Measurements from ENCODE around the gene CCNL2.

CCNL2 gene

DNA sequence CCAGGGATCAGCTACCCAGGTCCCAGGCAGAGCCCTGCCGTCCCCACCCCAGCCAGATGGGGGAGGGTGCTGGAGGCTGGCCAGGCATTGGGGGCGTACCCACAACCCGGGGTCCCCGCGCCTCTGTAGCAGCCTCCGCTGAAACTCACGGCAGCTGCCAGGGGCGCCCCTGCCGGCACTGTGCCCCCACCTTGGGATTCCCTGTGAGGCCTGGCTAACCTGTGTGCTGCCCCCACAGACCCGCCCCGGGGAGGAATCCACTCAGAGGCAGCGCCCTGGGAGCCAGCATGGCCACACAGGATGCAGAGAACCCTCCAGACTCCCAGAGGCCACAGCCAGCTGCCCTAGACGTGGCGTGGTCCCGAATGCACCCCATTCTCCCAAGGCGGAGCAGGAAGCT, 53.8 kb downstream of the CCNL2 start:
- no peaks in the 10 kb centered on the region; the same call in 1 of the 2 replicates for H3K36me3 ChIP-seq (ENCODE audit: insufficient read depth, low read length)
- H3K4me2 ChIP-seq (ENCODE audit: low read depth, low read length, poor library complexity, severe bottlenecking) = peak overlapping the region; percentile 92
- H3K79me2 ChIP-seq (ENCODE audit: insufficient read depth, low read length) = peaks cover 30% of the 10 kb centered on the region; the same call in 1 of the 2 replicates
- no peaks in the 10 kb centered on the region for H3K9me3 ChIP-seq (ENCODE audit: insufficient read depth, low read depth, low read length)
- H3K4me3 ChIP-seq (ENCODE audit: low read length, poor library complexity, severe bottlenecking) = no peak overlapping the region
- H3K4me1 ChIP-seq (ENCODE audit: insufficient read depth, low read length, poor library complexity, severe bottlenecking) = peaks cover 18% of the 10 kb centered on the region
- no peaks in the 10 kb centered on the region for H3K27me3 ChIP-seq (ENCODE audit: insufficient read depth, low read length, poor library complexity, severe bottlenecking)
- H2AFZ ChIP-seq (ENCODE audit: low read length) = no peak overlapping the region
- no peaks in the 10 kb centered on the region for H3F3A ChIP-seq (ENCODE audit: low read depth)
- TF ChIP-seq EZH2phosphoT487 (IDR thresholded peaks at IDR 0.05; ENCODE audit: borderline replicate concordance) = no peak
- TF ChIP-seq, protein P1, sequence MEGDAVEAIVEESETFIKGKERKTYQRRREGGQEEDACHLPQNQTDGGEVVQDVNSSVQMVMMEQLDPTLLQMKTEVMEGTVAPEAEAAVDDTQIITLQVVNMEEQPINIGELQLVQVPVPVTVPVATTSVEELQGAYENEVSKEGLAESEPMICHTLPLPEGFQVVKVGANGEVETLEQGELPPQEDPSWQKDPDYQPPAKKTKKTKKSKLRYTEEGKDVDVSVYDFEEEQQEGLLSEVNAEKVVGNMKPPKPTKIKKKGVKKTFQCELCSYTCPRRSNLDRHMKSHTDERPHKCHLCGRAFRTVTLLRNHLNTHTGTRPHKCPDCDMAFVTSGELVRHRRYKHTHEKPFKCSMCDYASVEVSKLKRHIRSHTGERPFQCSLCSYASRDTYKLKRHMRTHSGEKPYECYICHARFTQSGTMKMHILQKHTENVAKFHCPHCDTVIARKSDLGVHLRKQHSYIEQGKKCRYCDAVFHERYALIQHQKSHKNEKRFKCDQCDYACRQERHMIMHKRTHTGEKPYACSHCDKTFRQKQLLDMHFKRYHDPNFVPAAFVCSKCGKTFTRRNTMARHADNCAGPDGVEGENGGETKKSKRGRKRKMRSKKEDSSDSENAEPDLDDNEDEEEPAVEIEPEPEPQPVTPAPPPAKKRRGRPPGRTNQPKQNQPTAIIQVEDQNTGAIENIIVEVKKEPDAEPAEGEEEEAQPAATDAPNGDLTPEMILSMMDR (conservative IDR thresholded peaks at IDR 0.05; ENCODE audit: low read length) = no peak
- H3K9me2 ChIP-seq (replicated peaks; ENCODE audit: low read depth, low read length) = no peaks in the 10 kb centered on the region
- H3K9ac ChIP-seq (ENCODE audit: low read depth, low read length, poor library complexity, severe bottlenecking) = peak overlapping the region; percentile 17
- peaks cover 20% of the 10 kb centered on the region for H4K20me1 ChIP-seq (ENCODE audit: insufficient read depth, low read length, poor library complexity, severe bottlenecking)

DNA sequence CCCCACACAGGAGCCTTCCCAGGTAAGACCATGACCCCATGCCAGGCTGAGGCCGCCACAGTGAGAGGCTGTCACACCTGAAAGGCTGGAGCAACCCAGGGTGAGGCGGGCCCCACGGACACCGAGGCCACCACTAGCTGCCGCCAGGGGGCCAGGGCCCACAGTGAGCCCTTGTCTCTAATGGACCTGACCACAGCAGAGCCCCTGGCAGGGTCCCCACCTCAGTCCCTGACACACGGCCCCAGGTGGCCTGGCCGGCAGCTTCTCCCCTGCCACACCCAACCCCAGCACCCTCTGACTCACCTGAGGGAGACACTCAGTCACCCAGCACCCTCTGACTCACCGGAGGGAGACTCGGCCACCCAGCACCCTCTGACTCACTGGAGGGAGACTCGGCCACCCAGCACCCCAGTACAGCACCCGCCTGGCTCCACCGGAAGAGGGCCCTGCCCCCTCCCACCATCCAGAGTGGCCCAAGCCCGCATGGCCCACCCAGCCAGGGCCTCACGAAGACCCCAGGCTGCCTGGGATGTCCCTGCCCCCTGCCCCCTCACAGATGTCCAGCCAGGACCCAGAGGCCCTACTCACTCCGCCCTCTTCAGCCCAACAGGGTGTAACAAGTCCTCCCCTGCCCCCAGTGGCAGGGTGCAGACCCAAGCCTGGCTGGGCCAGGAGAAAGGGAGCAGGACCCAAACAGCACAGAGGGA, 54.3 kb downstream of the CCNL2 start:
- H3K9ac ChIP-seq (ENCODE audit: low read depth, low read length, poor library complexity, severe bottlenecking) = no peak overlapping the region

DNA sequence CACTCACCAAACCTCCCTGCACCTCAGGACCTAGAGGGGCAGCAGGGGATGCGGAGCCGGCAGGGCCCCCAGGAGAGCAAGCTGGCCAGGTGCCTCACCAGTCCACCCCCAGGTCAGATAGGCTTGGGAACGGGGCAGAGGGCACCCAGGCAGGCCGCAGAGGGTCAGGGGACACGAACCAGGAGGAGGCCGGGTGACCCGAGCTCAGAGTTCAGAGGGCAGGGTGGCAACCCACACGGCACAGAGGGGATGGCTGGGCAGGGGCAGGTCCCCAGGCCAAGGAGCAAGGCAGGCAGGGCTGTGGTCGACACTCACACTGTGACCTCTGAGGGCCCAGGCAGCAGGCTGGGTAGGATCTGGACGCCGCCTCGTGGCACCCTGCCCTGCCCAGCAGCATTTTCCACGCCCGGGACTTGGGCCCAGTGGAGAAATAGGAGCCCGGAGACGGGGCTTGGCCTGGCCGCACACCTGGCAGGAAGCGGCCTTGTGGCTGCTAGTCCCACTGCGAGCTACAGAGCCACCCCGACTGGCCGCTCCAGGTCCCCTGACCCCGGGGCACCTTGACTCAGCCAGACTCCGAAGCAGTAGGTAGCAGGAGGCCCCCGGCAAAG, 55.2 kb downstream of the CCNL2 start:
- H3K9ac ChIP-seq (ENCODE audit: low read depth, low read length, poor library complexity, severe bottlenecking) = no peak overlapping the region
- no peak for TF ChIP-seq EZH2phosphoT487 (IDR thresholded peaks at IDR 0.05; ENCODE audit: borderline replicate concordance)
- H3F3A ChIP-seq (ENCODE audit: low read depth) = no peaks in the 10 kb centered on the region
- no peaks in the 10 kb centered on the region for H3K9me3 ChIP-seq (ENCODE audit: insufficient read depth, low read depth, low read length)
- H3K36me3 ChIP-seq (ENCODE audit: insufficient read depth, low read length) = no peaks in the 10 kb centered on the region; the same call in 1 of the 2 replicates
- no peak overlapping the region for H3K4me2 ChIP-seq (ENCODE audit: low read depth, low read length, poor library complexity, severe bottlenecking)
- H3K9me2 ChIP-seq (replicated peaks; ENCODE audit: low read depth, low read length) = no peaks in the 10 kb centered on the region
- peaks cover 18% of the 10 kb centered on the region for H3K4me1 ChIP-seq (ENCODE audit: insufficient read depth, low read length, poor library complexity, severe bottlenecking)
- no peaks in the 10 kb centered on the region for H3K27me3 ChIP-seq (ENCODE audit: insufficient read depth, low read length, poor library complexity, severe bottlenecking)
- H3K4me3 ChIP-seq (ENCODE audit: low read length, poor library complexity, severe bottlenecking) = no peak overlapping the region
- H4K20me1 ChIP-seq (ENCODE audit: insufficient read depth, low read length, poor library complexity, severe bottlenecking) = peaks cover 20% of the 10 kb centered on the region
- H2AFZ ChIP-seq (ENCODE audit: low read length) = no peak overlapping the region
- H3K79me2 ChIP-seq (ENCODE audit: insufficient read depth, low read length) = peaks cover 30% of the 10 kb centered on the region; the same call in 1 of the 2 replicates

More for the DNA sequence above, 54.3 kb downstream of the CCNL2 start:
- H3K4me1 ChIP-seq (ENCODE audit: insufficient read depth, low read length, poor library complexity, severe bottlenecking) = peaks cover 18% of the 10 kb centered on the region
- no peaks in the 10 kb centered on the region; the same call in 1 of the 2 replicates for H3K36me3 ChIP-seq (ENCODE audit: insufficient read depth, low read length)
- H3K79me2 ChIP-seq (ENCODE audit: insufficient read depth, low read length) = peaks cover 30% of the 10 kb centered on the region; the same call in 1 of the 2 replicates
- peaks cover 20% of the 10 kb centered on the region for H4K20me1 ChIP-seq (ENCODE audit: insufficient read depth, low read length, poor library complexity, severe bottlenecking)
- H2AFZ ChIP-seq (ENCODE audit: low read length) = no peak overlapping the region
- TF ChIP-seq EZH2phosphoT487 (IDR thresholded peaks at IDR 0.05; ENCODE audit: borderline replicate concordance) = no peak
- TF ChIP-seq, protein P1 (conservative IDR thresholded peaks at IDR 0.05; ENCODE audit: low read length) = peak; percentile 64
- H3K4me3 ChIP-seq (ENCODE audit: low read length, poor library complexity, severe bottlenecking) = no peak overlapping the region
- no peaks in the 10 kb centered on the region for H3K9me2 ChIP-seq (replicated peaks; ENCODE audit: low read depth, low read length)
- peak overlapping the region; percentile 92 for H3K4me2 ChIP-seq (ENCODE audit: low read depth, low read length, poor library complexity, severe bottlenecking)
- no peaks in the 10 kb centered on the region for H3F3A ChIP-seq (ENCODE audit: low read depth)
- H3K9me3 ChIP-seq (ENCODE audit: insufficient read depth, low read depth, low read length) = no peaks in the 10 kb centered on the region
- no peaks in the 10 kb centered on the region for H3K27me3 ChIP-seq (ENCODE audit: insufficient read depth, low read length, poor library complexity, severe bottlenecking)
